Activated naive CD8-positive, alpha-beta T cell treated with anti-CD3 and anti-CD28 coated beads, Interleukin-2, amount 50 U/mL, for 24 hours (primary cell): Measurements from ENCODE around the gene CARD11.
"Not testable (repeated sequence)": the region's sequence is repeated elsewhere in the genome, so short reads cannot be mapped to it uniquely, and the experiment has no call there.

Source experiments
- ATAC-seq: fragments of 150-1000 bp; cut with Tn5 transposase; one replicate; pipeline ENCODE4 v1.10.0; 2021
- DNase-seq: peaks from one replicate; pipeline ENCODE4 v3.0.0; 2021
- H3K27ac Mint-ChIP-seq: one replicate; pipeline ENCODE4 v1.8.0; 2021; ENCODE audit warnings: mild to moderate bottlenecking, mixed read lengths
- H3K27me3 Mint-ChIP-seq: one replicate; pipeline ENCODE4 v1.8.0; 2021; ENCODE audit warnings: mixed read lengths
- H3K36me3 Mint-ChIP-seq: one replicate; pipeline ENCODE4 v1.8.0; 2021; ENCODE audit warnings: low read depth, mixed read lengths
- H3K4me1 Mint-ChIP-seq: one replicate; pipeline ENCODE4 v1.8.0; 2021; ENCODE audit warnings: mixed read lengths
- H3K4me3 Mint-ChIP-seq: one replicate; pipeline ENCODE4 v1.8.0; 2021; ENCODE audit warnings: mild to moderate bottlenecking, moderate library complexity, mixed read lengths
- H3K9me3 Mint-ChIP-seq: one replicate; pipeline ENCODE4 v1.8.0; 2021; ENCODE audit warnings: mixed read lengths

The CARD11 gene

DNA sequence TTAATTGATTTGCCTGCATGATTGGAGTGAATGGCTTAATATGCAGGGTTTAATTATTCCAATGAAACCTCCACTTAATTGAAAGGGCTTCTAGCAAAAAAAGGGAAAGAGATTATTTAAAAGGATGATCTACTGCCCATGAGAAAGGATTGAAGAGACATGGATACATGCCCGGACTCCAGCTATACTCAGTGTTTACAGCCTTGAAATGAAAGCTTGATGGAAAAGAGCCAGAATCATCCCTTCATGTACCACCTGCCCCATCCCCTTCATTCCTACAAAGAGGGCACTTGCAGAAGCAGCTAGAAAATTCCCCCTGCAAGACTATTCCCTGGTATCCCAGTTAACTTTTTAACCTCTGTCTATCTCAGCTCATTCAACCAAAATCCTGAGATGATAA, 78.4 kb downstream of the CARD11 start:
- no peak overlapping the region for H3K27ac Mint-ChIP-seq
- peaks cover 14% of the 10 kb centered on the region for H3K9me3 Mint-ChIP-seq
- no peak overlapping the region for H3K4me3 Mint-ChIP-seq
- ATAC-seq: no peak
- no peak for DNase-seq
- peaks cover 37% of the 10 kb centered on the region for H3K36me3 Mint-ChIP-seq
- H3K4me1 Mint-ChIP-seq: peaks cover 41% of the 10 kb centered on the region
- no peaks in the 10 kb centered on the region for H3K27me3 Mint-ChIP-seq

DNA sequence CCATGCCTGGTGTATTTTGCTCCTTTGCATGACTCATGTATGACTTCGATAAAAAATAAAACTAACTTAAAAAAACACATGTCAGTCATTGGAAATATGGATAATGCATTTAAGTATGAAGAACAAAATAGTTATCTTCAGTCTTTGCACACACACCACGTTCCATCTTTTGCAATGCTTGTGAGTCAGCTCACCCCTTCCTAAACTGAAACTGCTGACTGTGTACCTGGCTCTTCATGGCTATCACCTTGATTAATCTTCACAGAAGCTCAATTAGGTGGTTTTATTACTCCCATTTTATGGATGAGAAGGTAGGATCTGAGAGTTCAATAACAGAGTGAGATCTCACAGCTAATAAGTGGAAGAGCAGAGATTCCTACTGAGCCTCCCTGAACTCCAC, 79.5 kb downstream of the CARD11 start:
- peaks cover 50% of the 10 kb centered on the region for H3K4me1 Mint-ChIP-seq
- H3K36me3 Mint-ChIP-seq: peaks cover 39% of the 10 kb centered on the region
- H3K9me3 Mint-ChIP-seq: peaks cover 14% of the 10 kb centered on the region
- DNase-seq: no peak
- no peak overlapping the region for H3K27ac Mint-ChIP-seq
- no peak overlapping the region for H3K4me3 Mint-ChIP-seq
- no peaks in the 10 kb centered on the region for H3K27me3 Mint-ChIP-seq
- ATAC-seq: no peak

DNA sequence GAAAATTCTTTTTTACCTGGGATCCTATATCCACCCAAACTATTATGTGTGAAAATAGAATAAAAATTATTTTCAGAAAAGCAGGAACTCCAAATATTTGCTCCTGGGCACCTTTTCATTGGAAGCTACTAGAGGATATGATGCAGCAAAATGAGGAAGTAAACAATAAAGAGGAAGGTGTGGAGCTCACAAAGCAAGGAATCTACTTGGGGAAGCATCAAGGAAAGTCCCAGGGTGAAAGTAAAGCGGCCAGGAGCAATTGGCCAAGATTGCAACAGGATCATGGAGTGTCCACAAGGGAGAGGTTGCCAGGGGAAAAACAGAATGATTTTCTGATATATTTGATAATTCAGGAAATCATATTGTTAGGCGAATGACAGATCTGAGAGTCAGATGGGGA, 80.8 kb downstream of the CARD11 start:
- H3K4me3 Mint-ChIP-seq: no peak overlapping the region
- peaks cover 61% of the 10 kb centered on the region for H3K4me1 Mint-ChIP-seq
- ATAC-seq (no peak), DNase-seq (no peak)
- no peak overlapping the region for H3K27ac Mint-ChIP-seq
- H3K27me3 Mint-ChIP-seq: no peaks in the 10 kb centered on the region
- peaks cover 47% of the 10 kb centered on the region for H3K36me3 Mint-ChIP-seq
- peaks cover 14% of the 10 kb centered on the region for H3K9me3 Mint-ChIP-seq

DNA sequence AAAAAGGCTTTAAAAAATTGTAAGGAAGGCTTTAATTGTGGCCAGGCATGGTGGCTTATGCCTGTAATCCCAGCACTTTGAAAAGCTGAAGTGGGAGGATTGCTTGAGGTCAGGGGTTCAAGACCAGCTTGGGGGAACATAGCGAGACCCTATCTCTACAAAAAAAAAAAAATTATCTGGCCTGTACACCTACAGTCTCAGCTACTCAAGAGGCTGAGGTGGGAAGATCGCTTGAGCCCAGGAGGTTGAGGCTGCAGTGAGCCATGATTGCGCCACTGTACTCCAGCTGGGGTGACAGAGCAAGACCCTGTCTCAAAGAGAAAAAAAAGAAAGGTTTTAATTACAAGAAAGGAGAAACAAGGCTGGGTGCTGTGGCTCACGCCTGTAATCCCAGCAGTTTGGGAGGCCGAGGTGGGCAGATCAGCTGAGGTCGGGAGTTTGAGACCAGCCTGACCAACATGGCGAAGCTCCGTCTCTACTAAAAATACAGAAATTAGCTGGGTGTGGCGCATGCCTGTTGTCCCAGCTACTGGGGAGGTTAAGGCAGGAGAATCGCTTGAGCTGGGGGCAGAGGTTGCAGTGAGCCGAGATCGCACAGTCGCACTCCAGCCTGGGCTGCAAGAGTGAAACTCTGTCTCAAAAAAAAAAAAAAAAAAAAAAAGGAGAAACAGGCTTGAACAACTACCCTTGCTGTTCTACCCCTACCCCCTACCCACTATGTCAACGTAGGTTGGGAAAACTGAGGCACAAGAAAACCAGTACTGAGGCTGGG, 83.7 kb downstream of the CARD11 start:
- Mint-ChIP-seq H3K27me3 (no peaks in the 10 kb centered on the region), H3K9me3 (no peaks in the 10 kb centered on the region), H3K4me1 (peaks cover 72% of the 10 kb centered on the region), H3K27ac (peak overlapping the region; percentile 42), H3K36me3 (peaks cover 41% of the 10 kb centered on the region), H3K4me3 (no peak overlapping the region)
- ATAC-seq (no peak), DNase-seq (no peak)

DNA sequence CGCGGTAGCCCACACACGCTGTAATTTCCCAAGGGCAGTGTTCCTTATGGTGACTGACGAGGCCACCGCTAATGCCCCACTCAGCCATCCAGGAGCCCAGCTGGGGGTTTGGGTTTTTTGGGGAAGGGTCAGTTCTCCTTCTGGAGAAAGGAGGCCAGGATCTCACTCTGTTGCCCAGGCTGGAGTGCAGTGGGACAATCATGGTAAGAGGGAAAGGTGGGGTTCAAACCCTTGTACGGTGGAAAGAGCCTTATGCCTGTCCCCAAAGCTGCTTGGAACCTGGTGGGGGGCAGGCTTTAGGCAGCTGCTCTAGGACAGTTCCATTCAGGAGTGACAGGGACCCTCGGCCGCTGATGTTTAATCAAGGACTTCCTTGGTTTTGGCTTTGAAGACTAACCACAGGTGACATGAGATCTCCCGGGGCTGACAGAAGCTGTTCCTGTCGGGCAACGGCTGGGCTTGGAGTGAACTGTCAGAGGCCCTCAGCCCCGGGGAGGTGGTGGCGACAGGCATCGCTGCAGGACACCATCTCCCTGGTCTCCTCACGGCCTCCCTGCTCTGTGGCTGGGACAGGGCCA, 84.5 kb downstream of the CARD11 start:
- no peaks in the 10 kb centered on the region for H3K9me3 Mint-ChIP-seq
- peak overlapping the region; percentile 42 for H3K27ac Mint-ChIP-seq
- H3K36me3 Mint-ChIP-seq: peaks cover 43% of the 10 kb centered on the region
- no peaks in the 10 kb centered on the region for H3K27me3 Mint-ChIP-seq
- H3K4me3 Mint-ChIP-seq: no peak overlapping the region
- DNase-seq: no peak
- H3K4me1 Mint-ChIP-seq: peaks cover 75% of the 10 kb centered on the region
- ATAC-seq: no peak

DNA sequence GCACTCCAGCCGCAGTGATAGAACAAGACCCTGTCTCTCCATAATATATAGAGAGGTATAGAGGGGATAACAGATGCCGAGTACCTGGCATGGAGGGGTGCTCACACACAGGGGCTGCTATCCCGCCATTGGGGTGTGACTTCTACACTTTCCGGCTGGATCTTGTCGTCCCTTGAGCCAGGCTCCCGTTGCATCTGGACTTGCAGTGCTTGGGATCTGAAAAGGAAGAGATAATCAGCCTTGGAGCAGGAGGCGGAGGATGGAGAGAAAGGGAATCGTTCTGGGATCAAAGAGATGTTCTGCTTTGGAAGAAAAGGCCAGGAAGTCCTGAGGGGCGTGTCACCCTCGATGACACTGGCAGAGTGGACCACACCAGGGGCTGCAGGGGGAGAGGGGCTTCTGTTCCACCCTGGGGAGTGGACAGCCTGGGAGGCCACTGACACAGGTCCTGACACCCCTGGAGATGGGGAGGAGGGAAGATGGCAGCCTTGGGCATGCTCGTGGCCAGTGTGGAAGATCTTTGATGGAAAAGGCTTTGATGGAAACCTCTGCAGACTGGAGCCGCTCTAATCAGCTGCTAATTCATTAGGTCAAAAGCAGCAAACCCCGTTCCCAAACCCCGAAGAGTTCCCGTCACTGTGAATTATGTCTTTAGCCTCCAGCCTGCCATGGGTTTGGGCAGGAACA, 85.1 kb downstream of the CARD11 start:
- H3K4me1 Mint-ChIP-seq: peaks cover 79% of the 10 kb centered on the region
- H3K9me3 Mint-ChIP-seq: no peaks in the 10 kb centered on the region
- no peak for ATAC-seq
- DNase-seq: no peak
- no peak overlapping the region for H3K4me3 Mint-ChIP-seq
- peaks cover 49% of the 10 kb centered on the region for H3K36me3 Mint-ChIP-seq
- H3K27ac Mint-ChIP-seq: peak overlapping the region; percentile 90
- H3K27me3 Mint-ChIP-seq: no peaks in the 10 kb centered on the region

DNA sequence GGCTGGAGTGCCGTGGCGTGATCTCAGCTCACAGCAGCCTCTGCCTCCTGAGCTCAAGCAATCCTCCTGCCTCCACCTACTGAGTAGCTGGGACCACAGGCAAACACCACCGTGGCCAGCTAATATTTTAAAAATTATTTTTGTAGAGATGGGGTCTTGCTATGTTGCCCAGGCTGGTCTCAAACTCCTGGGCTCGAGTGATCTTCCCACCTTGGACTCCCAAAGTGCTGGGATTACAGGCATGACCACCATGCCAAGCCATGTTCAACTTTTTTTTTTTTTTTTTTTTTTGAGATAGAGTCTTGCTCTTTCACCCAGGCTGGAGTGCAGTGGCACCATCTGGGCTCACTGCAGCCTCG, 86.3 kb downstream of the CARD11 start:
- not testable (repeated sequence) for H3K4me3 Mint-ChIP-seq, DNase-seq, H3K27me3 Mint-ChIP-seq, ATAC-seq, H3K9me3 Mint-ChIP-seq
- peaks cover 81% of the 10 kb centered on the region for H3K4me1 Mint-ChIP-seq
- H3K36me3 Mint-ChIP-seq: peaks cover 54% of the 10 kb centered on the region
- peak overlapping the region; percentile 90 for H3K27ac Mint-ChIP-seq

DNA sequence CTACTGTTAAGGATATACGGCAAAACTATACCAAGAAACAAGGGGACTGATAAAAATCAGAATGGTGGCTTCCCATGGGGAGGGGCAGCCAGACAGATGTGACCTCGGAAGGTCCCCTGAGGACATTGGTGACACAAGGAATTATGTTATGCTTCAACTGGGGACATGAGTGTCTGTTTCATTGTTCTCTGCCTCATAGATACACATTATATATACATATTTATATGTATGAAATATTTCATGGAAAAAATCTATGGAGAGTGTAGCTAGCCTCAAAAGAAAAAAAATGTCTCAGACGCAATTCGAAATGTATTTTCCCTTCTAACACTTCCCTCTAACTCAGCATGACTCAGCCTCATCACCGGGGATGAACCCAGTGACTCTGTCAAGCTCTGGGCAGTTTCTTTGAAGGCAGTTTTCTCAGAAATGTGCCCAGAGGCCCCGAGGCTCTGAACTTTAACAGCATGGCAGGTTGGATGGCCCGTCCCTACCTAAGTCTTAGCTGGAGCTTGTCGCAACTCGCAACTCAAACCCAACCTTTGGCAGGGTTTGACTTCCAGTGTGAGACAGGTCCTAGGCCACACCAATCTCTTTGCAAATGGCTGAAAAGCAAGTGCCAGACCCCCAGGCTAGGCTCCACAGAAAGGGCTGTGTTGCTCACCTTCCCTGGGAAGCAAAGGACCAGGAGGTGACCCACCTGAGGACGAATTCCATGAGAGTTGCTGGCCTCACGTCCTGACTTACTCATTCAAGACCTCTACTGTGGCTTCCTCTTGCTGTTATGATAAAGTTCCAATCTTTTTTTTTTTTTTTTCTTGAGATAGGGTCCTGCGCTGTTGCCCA, 86.9 kb downstream of the CARD11 start:
- Mint-ChIP-seq H3K27me3 (no peaks in the 10 kb centered on the region), H3K4me1 (peaks cover 82% of the 10 kb centered on the region), H3K36me3 (peaks cover 60% of the 10 kb centered on the region), H3K27ac (peak overlapping the region; percentile 90), H3K9me3 (no peaks in the 10 kb centered on the region), H3K4me3 (peak overlapping the region; percentile 36)
- ATAC-seq: peak; percentile 83
- DNase-seq: peak; percentile 61

DNA sequence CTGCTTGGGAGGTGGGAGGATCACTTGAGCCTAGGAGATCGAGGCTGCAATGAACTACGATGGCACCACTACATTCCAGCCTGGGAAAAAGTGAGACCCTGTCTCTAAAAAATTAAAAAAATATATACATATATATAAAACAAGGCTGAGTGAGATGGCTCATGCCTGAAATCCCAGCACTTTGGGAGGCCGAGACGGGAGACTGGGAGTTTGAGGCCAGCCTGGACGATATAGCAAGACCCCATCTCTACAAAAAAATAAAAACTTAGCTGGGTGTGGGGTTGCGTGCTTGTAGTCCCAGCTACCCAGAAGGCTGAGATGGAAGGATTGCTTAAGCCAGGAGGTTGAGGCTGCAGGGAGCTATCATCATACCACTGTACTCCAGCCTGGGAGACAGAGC, 87.6 kb downstream of the CARD11 start:
- H3K4me1 Mint-ChIP-seq: peaks cover 85% of the 10 kb centered on the region
- no peak for DNase-seq
- H3K27me3 Mint-ChIP-seq: no peaks in the 10 kb centered on the region
- ATAC-seq: no peak
- peak overlapping the region; percentile 90 for H3K27ac Mint-ChIP-seq
- peak overlapping the region; percentile 36 for H3K4me3 Mint-ChIP-seq
- peaks cover 2% of the 10 kb centered on the region for H3K9me3 Mint-ChIP-seq
- H3K36me3 Mint-ChIP-seq: peaks cover 62% of the 10 kb centered on the region

DNA sequence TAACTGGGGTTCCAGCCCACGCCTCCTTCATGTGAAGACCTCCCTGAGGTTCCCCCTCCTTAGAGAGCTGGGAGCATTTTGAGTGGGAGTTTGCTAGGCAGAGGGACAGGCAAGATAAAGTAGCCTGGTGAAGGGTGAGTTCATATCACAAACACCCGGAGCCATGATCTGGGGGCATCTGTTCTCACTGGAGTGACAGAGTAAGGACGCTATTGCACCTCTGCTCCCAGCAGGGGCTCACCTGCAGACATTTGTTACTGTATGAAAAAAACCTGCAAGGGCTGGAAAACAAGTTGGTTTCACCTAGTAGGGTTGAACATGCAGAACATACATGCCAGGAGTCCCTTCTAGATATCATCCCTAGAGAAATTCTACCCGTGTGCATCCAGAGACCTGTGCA, 88.4 kb downstream of the CARD11 start:
- Mint-ChIP-seq H3K4me1 (peaks cover 88% of the 10 kb centered on the region), H3K36me3 (peaks cover 70% of the 10 kb centered on the region), H3K27me3 (no peaks in the 10 kb centered on the region), H3K27ac (peak overlapping the region; percentile 89), H3K9me3 (peaks cover 7% of the 10 kb centered on the region), H3K4me3 (peak overlapping the region; percentile 14)
- ATAC-seq: no peak
- DNase-seq: no peak

DNA sequence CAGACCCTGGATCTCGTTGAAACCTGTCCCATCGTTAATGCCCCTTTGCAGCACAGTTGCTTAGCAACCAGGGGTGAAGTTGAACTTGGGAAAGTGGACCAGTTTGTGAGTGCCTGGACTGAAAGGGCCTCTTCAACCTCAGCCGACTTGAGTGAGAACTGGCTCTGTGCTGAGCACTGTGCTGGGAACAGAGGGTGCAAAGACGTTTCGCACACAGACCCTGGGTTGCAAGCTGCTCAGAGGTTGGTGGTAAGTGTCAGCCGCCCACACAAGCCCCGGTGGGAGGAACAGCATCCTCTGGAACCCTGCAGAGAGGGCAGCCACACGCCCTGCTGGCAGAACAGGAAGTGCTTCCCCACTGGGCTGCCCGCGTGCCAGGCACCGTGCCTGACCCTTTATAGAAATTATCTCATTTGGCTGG, 89.2 kb downstream of the CARD11 start:
- Mint-ChIP-seq H3K27me3 (no peaks in the 10 kb centered on the region), H3K36me3 (peaks cover 76% of the 10 kb centered on the region), H3K27ac (peak overlapping the region; percentile 89), H3K9me3 (peaks cover 11% of the 10 kb centered on the region), H3K4me1 (peaks cover 89% of the 10 kb centered on the region), H3K4me3 (peak overlapping the region; percentile 14)
- peak; percentile 39 for ATAC-seq
- peak; percentile 46 for DNase-seq

DNA sequence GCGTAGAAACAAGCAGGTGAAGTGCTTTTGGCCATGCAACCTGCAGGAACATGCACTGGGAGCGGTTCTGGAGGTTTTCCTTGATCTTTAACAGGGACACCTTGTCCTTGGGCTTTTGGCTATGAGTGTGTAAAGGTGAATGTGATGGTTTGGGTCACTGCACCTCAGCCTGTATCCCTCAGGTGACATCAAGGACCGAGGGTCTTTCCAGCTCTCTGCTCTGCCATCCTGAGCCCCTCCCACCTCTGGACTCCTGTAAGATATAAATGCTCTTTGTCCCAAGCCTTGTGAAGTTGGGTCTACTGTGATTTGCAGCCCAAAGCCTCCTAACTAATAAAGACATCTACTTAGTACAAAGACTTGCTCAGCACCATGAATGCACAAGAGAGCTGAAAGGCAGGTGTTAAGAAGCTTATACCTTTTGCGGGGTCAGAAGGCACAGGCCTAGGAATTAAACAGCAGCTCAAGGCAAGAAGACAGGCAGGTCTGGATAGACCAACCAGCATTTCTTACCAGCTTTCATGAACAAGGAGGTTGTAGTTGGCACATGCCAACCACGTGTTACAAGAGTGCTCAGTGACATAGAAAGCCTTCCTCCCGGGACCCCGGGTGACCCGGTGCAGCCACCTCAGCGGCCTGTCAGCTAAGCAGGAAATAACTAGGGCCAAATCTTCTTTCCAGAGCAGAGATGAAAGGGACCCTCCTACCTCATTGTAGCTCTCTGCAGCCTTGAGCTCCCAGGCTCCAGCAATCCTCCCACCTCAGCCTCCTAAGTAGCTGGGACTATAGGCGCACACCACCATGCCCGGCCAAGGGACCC, 89.9 kb downstream of the CARD11 start:
- peaks cover 89% of the 10 kb centered on the region for H3K4me1 Mint-ChIP-seq
- peaks cover 14% of the 10 kb centered on the region for H3K9me3 Mint-ChIP-seq
- H3K27ac Mint-ChIP-seq: peak overlapping the region; percentile 89
- no peak overlapping the region for H3K4me3 Mint-ChIP-seq
- ATAC-seq: peak; percentile 31
- DNase-seq: no peak
- H3K27me3 Mint-ChIP-seq: no peaks in the 10 kb centered on the region
- peaks cover 79% of the 10 kb centered on the region for H3K36me3 Mint-ChIP-seq

DNA sequence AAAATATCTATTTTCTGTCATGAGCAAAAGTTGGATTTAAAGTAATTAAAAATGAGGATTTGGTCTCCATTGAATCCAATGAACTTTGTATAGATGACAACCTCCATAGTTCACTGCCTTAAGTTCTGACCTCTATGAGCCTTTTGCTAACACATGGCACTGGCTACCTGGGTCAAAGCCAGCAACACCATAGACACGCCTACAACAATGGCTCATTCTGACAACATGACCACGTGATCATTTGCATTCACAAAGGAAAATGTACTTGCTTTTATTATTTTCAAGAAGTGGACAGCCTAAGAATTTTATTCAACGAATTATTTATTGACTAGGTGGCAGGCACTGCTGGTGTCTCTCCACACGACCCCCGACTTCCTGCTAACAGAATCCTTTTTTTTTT, 90.6 kb downstream of the CARD11 start:
- H3K27ac Mint-ChIP-seq: peak overlapping the region; percentile 89
- H3K9me3 Mint-ChIP-seq: peaks cover 14% of the 10 kb centered on the region
- peaks cover 77% of the 10 kb centered on the region for H3K36me3 Mint-ChIP-seq
- H3K4me1 Mint-ChIP-seq: peaks cover 90% of the 10 kb centered on the region
- ATAC-seq (no peak), DNase-seq (no peak)
- H3K4me3 Mint-ChIP-seq: no peak overlapping the region
- H3K27me3 Mint-ChIP-seq: no peaks in the 10 kb centered on the region

DNA sequence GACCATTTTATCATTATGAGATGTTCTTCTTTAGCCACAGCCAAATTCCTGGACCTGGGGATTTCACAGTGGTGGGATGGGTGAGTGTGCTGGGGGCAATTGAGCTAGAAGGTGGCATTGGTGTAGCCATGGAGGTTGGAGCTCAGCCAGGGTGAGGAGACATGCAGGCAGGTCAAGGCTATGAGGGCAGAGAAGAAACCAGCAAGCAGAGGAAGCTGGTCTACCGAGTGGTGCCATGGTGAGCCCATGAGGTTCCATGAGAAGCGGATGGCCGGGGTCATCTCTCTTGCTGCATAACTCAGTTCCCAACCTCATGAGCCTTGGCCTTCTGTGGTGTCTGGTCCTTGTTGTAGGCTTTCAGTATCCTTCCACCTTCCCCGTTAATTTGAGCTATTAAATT, 91.4 kb downstream of the CARD11 start:
- DNase-seq (no peak), ATAC-seq (no peak)
- Mint-ChIP-seq H3K27me3 (no peaks in the 10 kb centered on the region), H3K4me1 (peaks cover 86% of the 10 kb centered on the region), H3K36me3 (peaks cover 70% of the 10 kb centered on the region), H3K27ac (peak overlapping the region; percentile 8), H3K4me3 (no peak overlapping the region), H3K9me3 (peaks cover 14% of the 10 kb centered on the region)
